Measurements from ENCODE around the gene SLC8A1.

SLC8A1 gene

GRCh38 chr2:40386177-40386576 lies 65.7 kb downstream of the SLC8A1 start:
- peak; percentile 28 for FAIRE-seq

GRCh38 chr2:40384714-40385113 lies 67.2 kb downstream of the SLC8A1 start:
- DNase-seq (ENCODE audit: low spot score): no peak
- peak; percentile 78 for FAIRE-seq

More at GRCh38 chr2:40386177-40386576, 65.7 kb downstream of the SLC8A1 start:
- no peak for DNase-seq (ENCODE audit: low spot score)

- FAIRE-seq (no peak), DNase-seq (ENCODE audit: low spot score) (no peak)
Measured at GRCh38 chr2:40384233-40384632, 67.7 kb downstream of the SLC8A1 start.

GRCh38 chr2:40380721-40381120 lies 71.2 kb downstream of the SLC8A1 start:
- DNase-seq (ENCODE audit: low spot score) (no peak), FAIRE-seq (no peak)

- DNase-seq (ENCODE audit: low spot score) (no peak), FAIRE-seq (no peak)
Measured at GRCh38 chr2:40380041-40380440, 71.8 kb downstream of the SLC8A1 start.

GRCh38 chr2:40374543-40375240 lies 77.2 kb downstream of the SLC8A1 start:
- DNase-seq (ENCODE audit: low spot score) (no peak), FAIRE-seq (no peak)

GRCh38 chr2:40373111-40373510 lies 78.8 kb downstream of the SLC8A1 start:
- DNase-seq (ENCODE audit: low spot score) (no peak), FAIRE-seq (no peak)

- FAIRE-seq: no peak
Measured at GRCh38 chr2:40372283-40372985, 79.5 kb downstream of the SLC8A1 start.

GRCh38 chr2:40371525-40372282 lies 80.2 kb downstream of the SLC8A1 start:
- DNase-seq (ENCODE audit: low spot score) (peak; percentile 45), FAIRE-seq (no peak)

More at GRCh38 chr2:40372283-40372985, 79.5 kb downstream of the SLC8A1 start:
- no peak for DNase-seq (ENCODE audit: low spot score)

GRCh38 chr2:40370007-40370395 lies 81.9 kb downstream of the SLC8A1 start:
- no peak for DNase-seq (ENCODE audit: low spot score)
- FAIRE-seq: no peak

GRCh38 chr2:40369267-40370006 lies 82.5 kb downstream of the SLC8A1 start:
- FAIRE-seq (no peak), DNase-seq (ENCODE audit: low spot score) (no peak)

GRCh38 chr2:40367652-40368051 lies 84.2 kb downstream of the SLC8A1 start:
- peak; percentile 49 for DNase-seq (ENCODE audit: low spot score)
- peak; percentile 45 for FAIRE-seq

- FAIRE-seq (no peak), DNase-seq (ENCODE audit: low spot score) (no peak)
Measured at GRCh38 chr2:40367032-40367431, 84.9 kb downstream of the SLC8A1 start.

GRCh38 chr2:40364151-40364874 lies 87.6 kb downstream of the SLC8A1 start:
- FAIRE-seq (peak; percentile 63), DNase-seq (ENCODE audit: low spot score) (no peak)

- FAIRE-seq (peak; percentile 34), DNase-seq (ENCODE audit: low spot score) (peak; percentile 39)
Measured at GRCh38 chr2:40363631-40364030, 88.3 kb downstream of the SLC8A1 start.

GRCh38 chr2:40363231-40363630 lies 88.7 kb downstream of the SLC8A1 start:
- no peak for FAIRE-seq

GRCh38 chr2:40361478-40361877 lies 90.4 kb downstream of the SLC8A1 start:
- DNase-seq (ENCODE audit: low spot score) (no peak), FAIRE-seq (no peak)

More at GRCh38 chr2:40363231-40363630, 88.7 kb downstream of the SLC8A1 start:
- no peak for DNase-seq (ENCODE audit: low spot score)

- peak; percentile 75 for DNase-seq (ENCODE audit: low spot score)
- peak; percentile 94 for FAIRE-seq
Measured at GRCh38 chr2:40360652-40361051, 91.2 kb downstream of the SLC8A1 start.

GRCh38 chr2:40359811-40360210 lies 92.1 kb downstream of the SLC8A1 start:
- no peak for FAIRE-seq
- no peak for DNase-seq (ENCODE audit: low spot score)

- DNase-seq (ENCODE audit: low spot score) (no peak), FAIRE-seq (no peak)
Measured at GRCh38 chr2:40358783-40359182, 93.1 kb downstream of the SLC8A1 start.

- DNase-seq (ENCODE audit: low spot score) (no peak), FAIRE-seq (no peak)
Measured at GRCh38 chr2:40357667-40358066, 94.2 kb downstream of the SLC8A1 start.
